Uterus (tissue), 4 donors: ENCODE results near the gene TST. TPM values are rescaled to one million over a fixed set of nuclear protein-coding genes. Genes with fewer than 3 reads are reported as not detected.

Experiments
- DNase-seq, 2 donors: peaks; one replicate each; pipeline ENCODE4 v3.0.0-alpha.2; 2019 to 2020
- H3K27ac ChIP-seq, 2 donors: fragments of 200-600 bp; sonication (generic); 1 replicate in 1 of 2; 2 replicates in 1 of 2; pipeline ENCODE4 v1.5.1; 2016 to 2018
- H3K27me3 ChIP-seq, 2 donors: fragments of 200-600 bp; sonication (generic); one replicate each; pipeline ENCODE4 v1.5.1; 2018 to 2019; ENCODE audit warnings: control low read depth in 1 of 2
- H3K36me3 ChIP-seq, 2 donors: fragments of 200-600 bp; sonication (generic); one replicate each; pipeline ENCODE4 v1.5.1; 2019; ENCODE audit warnings: control low read depth in 1 of 2
- H3K4me1 ChIP-seq, 2 donors: fragments of 200-600 bp; sonication (generic); one replicate each; pipeline ENCODE4 v1.5.1; 2018 to 2019; ENCODE audit warnings: control low read depth in 1 of 2
- H3K4me3 ChIP-seq, 2 donors: fragments of 200-600 bp; sonication (generic); 1 replicate in 1 of 2; 2 replicates in 1 of 2; pipeline ENCODE4 v1.5.1; 2018 to 2019; ENCODE audit warnings: mild to moderate bottlenecking in 1 of 2
- H3K9me3 ChIP-seq, 2 donors: fragments of 200-600 bp; sonication (generic); one replicate each; pipeline ENCODE4 v1.5.1; 2019; ENCODE audit warnings: control low read depth in 1 of 2
- POLR2A ChIP-seq, 2 donors: fragments of 450-650 bp; IDR thresholded peaks; one replicate each; pipeline ENCODE4 v1.6.1; 2016; ENCODE audit warnings: antibody characterized with exemption in 2 of 2, mild to moderate bottlenecking in 1 of 2, moderate library complexity in 1 of 2
- intact Hi-C: fragments of 100-400 bp; cut with DNase I; formaldehyde crosslinking; loops from one replicate; pipeline ENCODE4 v1.15.1; 2023; ENCODE audit warnings: low total_unique reads
- total RNA-seq, 4 donors: library from RNA; depleted of rRNA in 3 of 4; stranded (reverse); fragments of >200 nt in 3 of 4; gene quantifications; one replicate each; pipeline versions ENCODE4 v1.1.0 to v1.2.4, GENCODE V29; 2014 to 2023
- TF ChIP-seq, protein P1 (sequence below), 4 experiments: fragments of 200-600 bp in 2 of 4; fragments of 450-650 bp in 2 of 4; sonication (generic) in 2 of 4; IDR thresholded peaks; one replicate each; pipeline ENCODE4 v1.5.1; 2016 to 2019; ENCODE audit warnings: antibody characterized with exemption in 4 of 4, mild to moderate bottlenecking in 2 of 4, moderate library complexity in 1 of 4
- donor health status: DM: yes; HTN: yes; CAD: no.

TST gene
- total RNA-seq, 4 donors from 2014 or later: 19.6 to 36.8 (median 25.1) TPM

DNA sequence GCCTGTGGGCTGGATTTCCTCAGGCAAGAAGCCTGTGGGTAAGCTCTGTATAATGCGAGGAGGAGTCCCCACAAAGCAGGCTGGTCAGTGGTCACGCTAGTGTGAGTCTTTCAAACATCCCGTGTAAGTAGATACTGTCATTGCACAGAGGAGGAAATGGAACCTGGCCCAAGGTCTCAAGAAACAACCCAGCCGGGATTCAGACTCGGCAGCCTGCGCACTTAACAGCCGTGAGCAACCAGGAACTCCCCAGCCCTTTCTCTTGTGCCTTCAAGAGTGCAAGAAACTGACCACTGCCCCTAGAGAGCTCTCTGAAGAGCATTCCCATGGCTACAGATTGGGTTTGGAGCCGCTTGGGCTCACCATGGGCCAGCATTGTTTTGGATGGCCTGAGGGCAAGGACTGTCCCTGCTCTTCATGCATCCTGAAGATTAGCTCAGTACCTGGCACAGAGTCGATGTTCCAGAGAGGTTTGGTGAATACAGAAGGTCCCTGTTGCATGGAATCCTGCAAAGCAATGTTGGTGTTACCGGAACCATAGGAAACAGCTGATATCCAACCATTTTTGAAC lies 6.3 kb upstream of the TST start:
- intact Hi-C loops: no loop called here
- Histone ChIP-seq H3K4me1 (peaks cover 0 to 6% of the 10 kb centered on the region in 2 donors), H3K9me3 (no peaks in the 10 kb centered on the region), H3K27ac (no peak overlapping the region), H3K4me3 (no peak overlapping the region), H3K27me3 (no peaks in the 10 kb centered on the region), H3K36me3 (no peaks in the 10 kb centered on the region)
- DNase-seq: no peak
- TF ChIP-seq, protein P1, sequence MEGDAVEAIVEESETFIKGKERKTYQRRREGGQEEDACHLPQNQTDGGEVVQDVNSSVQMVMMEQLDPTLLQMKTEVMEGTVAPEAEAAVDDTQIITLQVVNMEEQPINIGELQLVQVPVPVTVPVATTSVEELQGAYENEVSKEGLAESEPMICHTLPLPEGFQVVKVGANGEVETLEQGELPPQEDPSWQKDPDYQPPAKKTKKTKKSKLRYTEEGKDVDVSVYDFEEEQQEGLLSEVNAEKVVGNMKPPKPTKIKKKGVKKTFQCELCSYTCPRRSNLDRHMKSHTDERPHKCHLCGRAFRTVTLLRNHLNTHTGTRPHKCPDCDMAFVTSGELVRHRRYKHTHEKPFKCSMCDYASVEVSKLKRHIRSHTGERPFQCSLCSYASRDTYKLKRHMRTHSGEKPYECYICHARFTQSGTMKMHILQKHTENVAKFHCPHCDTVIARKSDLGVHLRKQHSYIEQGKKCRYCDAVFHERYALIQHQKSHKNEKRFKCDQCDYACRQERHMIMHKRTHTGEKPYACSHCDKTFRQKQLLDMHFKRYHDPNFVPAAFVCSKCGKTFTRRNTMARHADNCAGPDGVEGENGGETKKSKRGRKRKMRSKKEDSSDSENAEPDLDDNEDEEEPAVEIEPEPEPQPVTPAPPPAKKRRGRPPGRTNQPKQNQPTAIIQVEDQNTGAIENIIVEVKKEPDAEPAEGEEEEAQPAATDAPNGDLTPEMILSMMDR (IDR thresholded peaks at IDR 0.05): no peak
- no peak for TF ChIP-seq POLR2A (IDR thresholded peaks at IDR 0.05)

DNA sequence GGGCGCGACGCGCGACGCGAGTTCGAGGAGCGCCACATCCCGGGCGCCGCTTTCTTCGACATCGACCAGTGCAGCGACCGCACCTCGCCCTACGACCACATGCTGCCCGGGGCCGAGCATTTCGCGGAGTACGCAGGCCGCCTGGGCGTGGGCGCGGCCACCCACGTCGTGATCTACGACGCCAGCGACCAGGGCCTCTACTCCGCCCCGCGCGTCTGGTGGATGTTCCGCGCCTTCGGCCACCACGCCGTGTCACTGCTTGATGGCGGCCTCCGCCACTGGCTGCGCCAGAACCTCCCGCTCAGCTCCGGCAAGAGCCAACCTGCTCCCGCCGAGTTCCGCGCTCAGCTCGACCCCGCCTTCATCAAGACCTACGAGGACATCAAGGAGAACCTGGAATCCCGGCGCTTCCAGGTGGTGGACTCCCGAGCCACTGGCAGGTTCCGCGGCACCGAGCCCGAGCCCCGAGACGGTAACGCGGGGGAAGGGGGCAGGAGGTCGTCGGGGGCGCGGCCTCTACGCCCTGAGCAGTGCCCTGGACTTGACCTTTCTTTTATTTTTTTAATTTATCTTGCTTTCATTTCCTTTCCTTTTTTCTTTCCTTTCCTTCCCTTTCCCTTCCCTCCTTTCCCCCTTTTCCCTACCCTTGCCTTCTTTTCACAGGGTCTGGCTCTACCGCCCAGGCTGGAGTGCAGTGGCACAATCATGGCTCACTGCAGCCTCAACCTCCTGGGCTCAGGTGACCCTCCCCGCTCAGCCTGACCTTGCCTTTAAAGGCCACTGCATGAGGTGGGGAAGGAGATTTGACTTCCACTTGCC lies 5.3 kb upstream of the TST start:
- Histone ChIP-seq H3K4me3 (no peak overlapping the region), H3K9me3 (no peaks in the 10 kb centered on the region), H3K4me1 (peaks cover 0 to 6% of the 10 kb centered on the region in 2 donors), H3K27ac (no peak overlapping the region), H3K27me3 (no peaks in the 10 kb centered on the region), H3K36me3 (no peaks in the 10 kb centered on the region)
- intact Hi-C loops: no loop called here
- TF ChIP-seq POLR2A (IDR thresholded peaks at IDR 0.05): no peak
- TF ChIP-seq, protein P1 (IDR thresholded peaks at IDR 0.05): no peak
- no peak for DNase-seq

- H3K27me3 ChIP-seq: no peaks in the 10 kb centered on the region
- no peak overlapping the region for H3K27ac ChIP-seq
- peaks cover 0 to 6% of the 10 kb centered on the region in 2 donors for H3K4me1 ChIP-seq
- no peaks in the 10 kb centered on the region for H3K9me3 ChIP-seq
- H3K4me3 ChIP-seq: no peak overlapping the region
- H3K36me3 ChIP-seq: no peaks in the 10 kb centered on the region
- intact Hi-C loops: no loop called here
- DNase-seq: no peak
- no peak for TF ChIP-seq POLR2A (IDR thresholded peaks at IDR 0.05)
- TF ChIP-seq, protein P1 (IDR thresholded peaks at IDR 0.05): no peak
These were observed 4.6 kb upstream of the TST start for GRCh38 chr22:37023743-37024338.

DNA sequence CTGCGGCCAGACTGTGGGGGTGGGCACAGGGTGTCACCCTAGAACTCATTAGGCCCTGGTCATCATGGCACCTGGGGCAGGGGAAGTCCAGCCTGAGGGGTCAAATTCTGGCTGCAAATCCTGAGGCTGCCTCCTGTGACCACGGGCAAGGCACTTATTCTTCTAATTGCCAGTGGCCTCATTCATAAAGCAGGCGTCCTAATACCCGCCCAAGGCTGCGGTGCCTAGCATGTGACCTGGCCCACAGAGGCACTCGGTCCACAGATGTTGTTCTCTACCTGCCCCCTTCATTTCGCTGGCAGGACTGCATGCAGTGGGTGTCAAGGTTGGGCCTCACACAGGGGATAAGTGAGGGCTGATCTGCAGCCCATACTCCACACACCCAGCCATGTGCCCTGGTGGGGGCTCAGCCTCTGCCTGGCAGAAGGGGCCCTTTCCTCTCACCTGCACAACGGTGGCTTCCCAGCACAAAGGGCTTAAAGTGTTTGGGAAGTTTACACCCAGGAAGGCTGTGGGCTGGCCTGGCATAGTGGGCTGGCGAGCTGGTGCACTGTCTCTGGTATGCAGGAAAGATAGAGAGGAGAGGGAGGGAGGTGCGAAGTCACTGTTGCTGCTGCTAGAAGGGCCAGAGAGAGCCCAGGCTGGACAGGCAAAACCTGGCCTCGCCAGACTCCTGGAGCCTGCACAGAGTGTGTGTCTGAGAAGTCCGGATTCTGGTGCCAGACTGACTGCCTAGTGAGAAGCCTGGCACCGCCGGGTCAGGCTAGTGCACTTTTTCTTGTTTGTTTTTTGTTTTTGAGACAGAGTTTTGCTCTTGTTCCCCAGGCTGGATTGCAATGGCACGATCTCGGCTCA lies 3.5 kb upstream of the TST start:
- no peak for DNase-seq
- no peak overlapping the region for H3K4me3 ChIP-seq
- H3K4me1 ChIP-seq: peaks cover 3 to 6% of the 10 kb centered on the region in 2 donors
- H3K9me3 ChIP-seq: no peaks in the 10 kb centered on the region
- H3K27ac ChIP-seq: no peak overlapping the region
- TF ChIP-seq, protein P1 (IDR thresholded peaks at IDR 0.05): no peak
- no peak for TF ChIP-seq POLR2A (IDR thresholded peaks at IDR 0.05)
- H3K27me3 ChIP-seq: no peaks in the 10 kb centered on the region
- intact Hi-C loops: no loop called here
- H3K36me3 ChIP-seq: no peaks in the 10 kb centered on the region
